ENCODE results near the gene ZNF880.

The ZNF880 gene

GRCh38 chr19:52398081-52398441, 28.3 kb downstream of the ZNF880 start:
- TF ChIP-seq, protein P1, sequence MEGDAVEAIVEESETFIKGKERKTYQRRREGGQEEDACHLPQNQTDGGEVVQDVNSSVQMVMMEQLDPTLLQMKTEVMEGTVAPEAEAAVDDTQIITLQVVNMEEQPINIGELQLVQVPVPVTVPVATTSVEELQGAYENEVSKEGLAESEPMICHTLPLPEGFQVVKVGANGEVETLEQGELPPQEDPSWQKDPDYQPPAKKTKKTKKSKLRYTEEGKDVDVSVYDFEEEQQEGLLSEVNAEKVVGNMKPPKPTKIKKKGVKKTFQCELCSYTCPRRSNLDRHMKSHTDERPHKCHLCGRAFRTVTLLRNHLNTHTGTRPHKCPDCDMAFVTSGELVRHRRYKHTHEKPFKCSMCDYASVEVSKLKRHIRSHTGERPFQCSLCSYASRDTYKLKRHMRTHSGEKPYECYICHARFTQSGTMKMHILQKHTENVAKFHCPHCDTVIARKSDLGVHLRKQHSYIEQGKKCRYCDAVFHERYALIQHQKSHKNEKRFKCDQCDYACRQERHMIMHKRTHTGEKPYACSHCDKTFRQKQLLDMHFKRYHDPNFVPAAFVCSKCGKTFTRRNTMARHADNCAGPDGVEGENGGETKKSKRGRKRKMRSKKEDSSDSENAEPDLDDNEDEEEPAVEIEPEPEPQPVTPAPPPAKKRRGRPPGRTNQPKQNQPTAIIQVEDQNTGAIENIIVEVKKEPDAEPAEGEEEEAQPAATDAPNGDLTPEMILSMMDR (IDR thresholded peaks at IDR 0.05; ENCODE audit: insufficient read depth, low read depth, low read length, missing control alignments) = no peak
- DNase-seq (ENCODE audit: low read depth) = no peak
- H3K4me3 ChIP-seq (ENCODE audit: low read length) = peak overlapping the region; percentile 94

- DNase-seq (ENCODE audit: low read depth) = no peak
- TF ChIP-seq, protein P1 (IDR thresholded peaks at IDR 0.05; ENCODE audit: insufficient read depth, low read depth, low read length, missing control alignments) = no peak
These were observed 40.6 kb downstream of the ZNF880 start for GRCh38 chr19:52410276-52410675.

GRCh38 chr19:52415711-52416110, 46.0 kb downstream of the ZNF880 start:
- H3K4me3 ChIP-seq (ENCODE audit: low read length) = no peak overlapping the region
- DNase-seq (ENCODE audit: low read depth) = no peak
- TF ChIP-seq, protein P1 (IDR thresholded peaks at IDR 0.05; ENCODE audit: insufficient read depth, low read depth, low read length, missing control alignments) = no peak

More at GRCh38 chr19:52410276-52410675, 40.6 kb downstream of the ZNF880 start:
- H3K4me3 ChIP-seq (ENCODE audit: low read length) = no peak overlapping the region

GRCh38 chr19:52428937-52429336, 59.2 kb downstream of the ZNF880 start, which contains the start of gene ZNF534:
Gene ZNF534, plus strand, starts transcription at chr19:52429148. Its CDS starts 2,327 bp downstream, at chr19:52431475.
- no peak for DNase-seq (ENCODE audit: low read depth)
- TF ChIP-seq, protein P1 (IDR thresholded peaks at IDR 0.05; ENCODE audit: insufficient read depth, low read depth, low read length, missing control alignments) = no peak
- no peak within 1 kb of the TSS for H3K4me3 ChIP-seq (ENCODE audit: low read length)
